Cardiac muscle cell (in vitro differentiated cells and primary cell): ENCODE data around the gene TUFT1. TPM values are rescaled to one million over a fixed set of nuclear protein-coding genes. Genes with fewer than 3 reads are reported as not detected.

Experiments
- DNase-seq, 2 donors: peaks; one replicate each; pipeline versions ENCODE4 v3.0.0 to v3.0.0-alpha.2; 2010 to 2017; ENCODE audit warnings: low read depth in 1 of 2, low spot score in 1 of 2
- H3K27ac ChIP-seq: fragments of 200-600 bp; sonication (generic); 2 replicates; pipeline ENCODE4 v1.5.1; 2016
- H3K27me3 ChIP-seq: fragments of 200-600 bp; sonication (generic); 2 replicates; pipeline ENCODE4 v1.6.0; 2016; ENCODE audit warnings: control low read depth
- H3K36me3 ChIP-seq: fragments of 200-600 bp; sonication (generic); 2 replicates; pipeline ENCODE4 v1.5.1; 2016; ENCODE audit warnings: control low read depth
- H3K4me1 ChIP-seq: fragments of 200-600 bp; sonication (generic); 2 replicates; pipeline ENCODE4 v1.8.1; 2017; ENCODE audit warnings: low read depth, mild to moderate bottlenecking, mixed run types
- H3K4me3 ChIP-seq: fragments of 200-600 bp; sonication (generic); 2 replicates; pipeline ENCODE4 v1.5.1; 2016; ENCODE audit warnings: mild to moderate bottlenecking
- H3K9me3 ChIP-seq: fragments of 200-600 bp; sonication (generic); 2 replicates; pipeline ENCODE4 v1.5.1; 2017; ENCODE audit warnings: low read depth, mild to moderate bottlenecking, control low read depth
- polyA plus RNA-seq: library from polyadenylated mRNA; unstranded; fragments of >200 nt; fragmentation: Nextera tagmentation; extraction: Ambion mirVana; gene quantifications from 2 replicates; pipeline ENCODE4 v1.2.1, GENCODE V29; 2016
- total RNA-seq: library from RNA; depleted of rRNA; stranded (reverse); fragments of >200 nt; gene quantifications from 2 replicates; pipeline ENCODE4 v1.2.3, GENCODE V29; 2016
- TF ChIP-seq, protein P1 (sequence below): IDR thresholded peaks from 2 replicates; pipeline ENCODE4 v1.5.1; 2012; ENCODE audit warnings: low read depth, mild to moderate bottlenecking, low read length

The TUFT1 gene
- total and polyA plus RNA-seq, 2 experiments from 2014 or later: 7.0 to 7.7 TPM

DNA sequence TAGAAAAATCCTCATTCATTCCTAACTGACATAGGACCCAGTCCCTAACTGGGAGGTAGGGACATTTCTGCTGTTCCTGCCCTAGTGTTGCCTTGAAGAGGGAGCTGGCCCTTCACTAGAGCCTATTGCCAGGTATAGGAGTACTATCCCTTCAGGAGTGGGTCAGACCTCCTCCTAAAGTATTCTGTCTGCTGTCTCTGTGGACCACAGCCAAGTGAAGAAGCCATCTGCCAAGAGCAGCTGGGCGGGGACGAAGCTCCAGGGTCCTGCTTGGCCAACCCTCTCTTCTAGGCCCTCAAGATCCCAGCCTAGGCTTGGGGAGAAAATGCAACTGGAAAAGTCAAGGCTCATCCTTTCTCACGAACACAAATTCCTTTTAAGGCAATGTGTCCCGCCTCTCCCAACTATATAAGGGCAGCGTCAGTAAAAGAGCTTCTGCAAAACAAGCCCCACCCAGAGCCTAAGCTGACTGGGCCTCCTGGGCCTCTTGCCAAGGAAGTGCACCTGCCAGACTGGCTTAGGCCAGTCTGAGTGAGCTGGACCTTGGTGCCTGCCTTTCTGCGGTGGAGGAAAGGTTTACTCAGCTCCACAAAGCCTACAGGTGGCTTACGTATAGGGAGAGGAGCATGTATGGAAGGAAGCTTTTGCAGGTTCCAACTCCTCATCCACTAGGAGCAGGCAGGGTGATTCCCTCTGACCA, 638 bp upstream of the TUFT1 start:
- H3K4me1 ChIP-seq: no peaks in the 10 kb centered on the region
- TF ChIP-seq, protein P1, sequence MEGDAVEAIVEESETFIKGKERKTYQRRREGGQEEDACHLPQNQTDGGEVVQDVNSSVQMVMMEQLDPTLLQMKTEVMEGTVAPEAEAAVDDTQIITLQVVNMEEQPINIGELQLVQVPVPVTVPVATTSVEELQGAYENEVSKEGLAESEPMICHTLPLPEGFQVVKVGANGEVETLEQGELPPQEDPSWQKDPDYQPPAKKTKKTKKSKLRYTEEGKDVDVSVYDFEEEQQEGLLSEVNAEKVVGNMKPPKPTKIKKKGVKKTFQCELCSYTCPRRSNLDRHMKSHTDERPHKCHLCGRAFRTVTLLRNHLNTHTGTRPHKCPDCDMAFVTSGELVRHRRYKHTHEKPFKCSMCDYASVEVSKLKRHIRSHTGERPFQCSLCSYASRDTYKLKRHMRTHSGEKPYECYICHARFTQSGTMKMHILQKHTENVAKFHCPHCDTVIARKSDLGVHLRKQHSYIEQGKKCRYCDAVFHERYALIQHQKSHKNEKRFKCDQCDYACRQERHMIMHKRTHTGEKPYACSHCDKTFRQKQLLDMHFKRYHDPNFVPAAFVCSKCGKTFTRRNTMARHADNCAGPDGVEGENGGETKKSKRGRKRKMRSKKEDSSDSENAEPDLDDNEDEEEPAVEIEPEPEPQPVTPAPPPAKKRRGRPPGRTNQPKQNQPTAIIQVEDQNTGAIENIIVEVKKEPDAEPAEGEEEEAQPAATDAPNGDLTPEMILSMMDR: no peak
- peak overlapping the region; percentile 46 for H3K4me3 ChIP-seq
- H3K9me3 ChIP-seq: no peaks in the 10 kb centered on the region
- peak overlapping the region; percentile 93 for H3K27ac ChIP-seq
- no peaks in the 10 kb centered on the region for H3K27me3 ChIP-seq
- H3K36me3 ChIP-seq: no peaks in the 10 kb centered on the region
- peak; percentile 81 to 90 for DNase-seq

DNA sequence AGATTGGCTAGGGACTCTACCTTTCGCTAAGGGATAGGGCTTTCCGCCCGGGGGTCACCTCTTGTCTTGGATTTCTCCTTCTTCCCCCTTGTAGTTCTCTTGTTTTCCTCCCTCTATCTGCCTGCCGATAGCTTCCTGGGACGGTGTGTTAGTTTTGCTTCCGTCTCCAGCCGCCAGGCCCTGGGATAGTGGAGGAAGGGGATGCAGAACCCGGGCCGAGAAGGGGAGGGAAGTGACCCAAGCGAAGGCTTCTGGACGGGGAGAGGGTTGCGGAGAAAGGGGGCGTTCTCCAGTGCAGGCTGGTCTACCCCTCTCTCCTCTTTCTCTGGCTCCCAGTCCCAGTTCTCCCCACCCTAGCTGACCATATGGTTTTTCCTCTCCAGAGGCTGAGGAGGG, 871 bp downstream of the TUFT1 start:
- H3K27ac ChIP-seq: no peak overlapping the region
- TF ChIP-seq, protein P1: no peak
- H3K4me1 ChIP-seq: no peaks in the 10 kb centered on the region
- peak in 1 of 2 donors; percentile 32 for DNase-seq
- H3K27me3 ChIP-seq: no peaks in the 10 kb centered on the region
- H3K9me3 ChIP-seq: no peaks in the 10 kb centered on the region
- peak overlapping the region; percentile 46 for H3K4me3 ChIP-seq
- no peaks in the 10 kb centered on the region for H3K36me3 ChIP-seq

DNA sequence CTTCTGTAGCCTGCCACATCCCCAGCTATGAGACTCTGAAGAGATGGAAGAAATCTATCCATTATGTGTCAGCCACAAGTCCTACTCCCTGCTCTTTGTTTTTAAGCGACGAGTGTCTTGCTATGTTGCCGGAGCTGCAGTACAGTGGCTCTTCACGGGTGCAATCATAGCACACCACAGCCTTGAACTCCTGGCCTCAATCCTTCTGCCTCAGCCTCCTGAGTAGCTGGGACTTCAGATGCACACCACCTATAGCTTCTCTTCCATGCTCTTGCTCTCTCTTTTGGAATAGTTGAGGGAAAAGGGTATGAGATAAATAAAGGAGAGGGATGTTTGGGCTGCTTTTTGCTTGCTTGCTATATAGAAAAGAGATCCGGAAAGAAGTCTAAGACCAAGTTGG, 1.6 kb downstream of the TUFT1 start:
- H3K27me3 ChIP-seq: no peaks in the 10 kb centered on the region
- no peaks in the 10 kb centered on the region for H3K4me1 ChIP-seq
- H3K36me3 ChIP-seq: no peaks in the 10 kb centered on the region
- no peaks in the 10 kb centered on the region for H3K9me3 ChIP-seq
- DNase-seq: no peak
- TF ChIP-seq, protein P1: no peak
- H3K4me3 ChIP-seq: no peak overlapping the region
- no peak overlapping the region for H3K27ac ChIP-seq

DNA sequence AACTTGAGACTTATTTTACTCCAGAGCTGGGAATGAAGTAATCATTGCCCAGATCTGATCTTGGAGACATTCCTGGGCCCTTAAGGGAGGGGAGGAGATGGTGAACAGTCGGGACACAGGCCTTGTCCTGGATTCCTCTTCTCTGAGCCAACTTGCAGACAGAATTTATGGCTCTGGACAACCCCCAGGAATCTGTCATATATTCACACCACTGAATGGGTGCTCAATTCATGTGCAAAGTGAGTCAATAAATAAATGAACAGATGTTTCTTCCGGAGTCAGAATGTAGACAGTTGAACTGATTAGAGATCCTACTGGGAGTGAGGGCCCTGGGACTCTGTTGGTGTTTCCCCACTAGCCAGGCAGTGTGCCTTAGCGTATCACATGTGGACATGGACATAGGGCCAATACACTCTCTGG, 2.6 kb downstream of the TUFT1 start:
- Histone ChIP-seq H3K4me1 (no peaks in the 10 kb centered on the region), H3K27ac (no peak overlapping the region), H3K27me3 (no peaks in the 10 kb centered on the region), H3K36me3 (no peaks in the 10 kb centered on the region), H3K4me3 (no peak overlapping the region), H3K9me3 (no peaks in the 10 kb centered on the region)
- peak in 1 of 2 donors; percentile 79 for DNase-seq
- TF ChIP-seq, protein P1: no peak

DNA sequence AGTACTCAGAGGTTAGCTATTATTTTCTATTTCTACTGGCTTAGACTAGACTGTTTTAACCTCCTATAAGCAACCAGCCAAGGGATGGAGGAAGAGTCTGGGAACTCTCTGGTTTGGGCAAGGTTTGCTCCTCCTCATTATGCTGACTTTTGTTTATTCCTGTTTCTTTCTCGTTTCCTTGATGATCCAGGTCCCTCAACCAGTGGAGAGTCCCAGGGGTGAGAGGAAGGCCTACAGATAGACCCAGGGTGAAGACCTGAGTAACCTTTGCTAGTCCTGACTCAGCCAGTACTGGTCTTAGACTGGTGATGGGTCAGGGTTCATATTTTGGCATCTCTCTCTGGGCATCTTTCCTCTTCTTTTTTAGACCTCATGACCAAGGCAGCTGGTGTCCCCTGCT, 5.4 kb downstream of the TUFT1 start:
- no peak overlapping the region for H3K27ac ChIP-seq

More for the DNA sequence above, 5.4 kb downstream of the TUFT1 start:
- Histone ChIP-seq H3K36me3 (no peaks in the 10 kb centered on the region), H3K27me3 (no peaks in the 10 kb centered on the region), H3K4me1 (peaks cover 4% of the 10 kb centered on the region), H3K9me3 (no peaks in the 10 kb centered on the region), H3K4me3 (no peak overlapping the region)
- DNase-seq: no peak
- TF ChIP-seq, protein P1: no peak
